Endometrial microvascular endothelial cells (primary cell): ENCODE measurements around the gene MBOAT1. TPM values are rescaled to one million over a fixed set of nuclear protein-coding genes. Genes with fewer than 3 reads are reported as not detected.

ENCODE experiments used
- in situ Hi-C: cut with HindIII; loops from 2 replicates; pipeline ENCODE4 v1.10.0; 2017; ENCODE audit warnings: low sequenced_read_pairs, low pct_unique_long_range_greater_than_20kb; ENCODE audit errors: inconsistent ontology term
- total RNA-seq: library from RNA; depleted of rRNA; stranded (reverse); fragments of >200 nt; gene quantifications from one replicate; pipeline ENCODE4 v1.2.3, GENCODE V29; 2015; ENCODE audit errors: inconsistent ontology term

The MBOAT1 gene
- total RNA-seq, 1 donor from 2014 or later: 5.3 TPM

- in situ Hi-C loops: no loop called here
These were observed 24.1 kb upstream of the MBOAT1 start for GRCh38 chr6:20236344-20236743.

- in situ Hi-C loops: no loop called here
These were observed 22.8 kb upstream of the MBOAT1 start for GRCh38 chr6:20235041-20235440.

GRCh38 chr6:20234136-20234535 lies 21.9 kb upstream of the MBOAT1 start:
- in situ Hi-C loops: no loop called here

- in situ Hi-C loops: no loop called here
These were observed 20.9 kb upstream of the MBOAT1 start for GRCh38 chr6:20233007-20233730.

- in situ Hi-C loops: no loop called here
These were observed 19.9 kb upstream of the MBOAT1 start for GRCh38 chr6:20232188-20232587.

- in situ Hi-C loops: no loop called here
These were observed 18.3 kb upstream of the MBOAT1 start for GRCh38 chr6:20230401-20231119.

GRCh38 chr6:20229881-20230280 lies 17.6 kb upstream of the MBOAT1 start:
- in situ Hi-C loops: no loop called here

- in situ Hi-C loops: no loop called here
These were observed 15.1 kb upstream of the MBOAT1 start for GRCh38 chr6:20227350-20227749.

- in situ Hi-C loops: no loop called here
These were observed 10.9 kb upstream of the MBOAT1 start for GRCh38 chr6:20223141-20223540.

- in situ Hi-C loops: no loop called here
These were observed 9.2 kb upstream of the MBOAT1 start for GRCh38 chr6:20221421-20221820.

GRCh38 chr6:20220359-20220758 lies 8.1 kb upstream of the MBOAT1 start:
- in situ Hi-C loops: no loop called here

- in situ Hi-C loops: no loop called here
These were observed 5.6 kb upstream of the MBOAT1 start for GRCh38 chr6:20217891-20218290.

GRCh38 chr6:20217324-20217855 lies 5.1 kb upstream of the MBOAT1 start:
- in situ Hi-C loops: no loop called here

- in situ Hi-C loops: no loop called here
These were observed 3.0 kb upstream of the MBOAT1 start for GRCh38 chr6:20215310-20215709.

GRCh38 chr6:20213271-20213798 lies 1.1 kb upstream of the MBOAT1 start:
- in situ Hi-C loops: no loop called here

GRCh38 chr6:20211941-20212391 lies 303 bp downstream of the MBOAT1 start:
- in situ Hi-C loops: no loop called here

- in situ Hi-C loops: no loop called here
These were observed 980 bp downstream of the MBOAT1 start for GRCh38 chr6:20211037-20211940.

GRCh38 chr6:20210158-20210557 lies 2.1 kb downstream of the MBOAT1 start:
- in situ Hi-C loops: no loop called here
